ENCODE data around the gene TMEM204. TPM values are rescaled to one million over a fixed set of nuclear protein-coding genes. Genes with fewer than 3 reads are reported as not detected.

TMEM204 gene
- total and polyA plus RNA-seq, 2 donors (not counting 1 experiment from before 2014, with no cell fraction given): 10.9 to 12.4 TPM

DNA sequence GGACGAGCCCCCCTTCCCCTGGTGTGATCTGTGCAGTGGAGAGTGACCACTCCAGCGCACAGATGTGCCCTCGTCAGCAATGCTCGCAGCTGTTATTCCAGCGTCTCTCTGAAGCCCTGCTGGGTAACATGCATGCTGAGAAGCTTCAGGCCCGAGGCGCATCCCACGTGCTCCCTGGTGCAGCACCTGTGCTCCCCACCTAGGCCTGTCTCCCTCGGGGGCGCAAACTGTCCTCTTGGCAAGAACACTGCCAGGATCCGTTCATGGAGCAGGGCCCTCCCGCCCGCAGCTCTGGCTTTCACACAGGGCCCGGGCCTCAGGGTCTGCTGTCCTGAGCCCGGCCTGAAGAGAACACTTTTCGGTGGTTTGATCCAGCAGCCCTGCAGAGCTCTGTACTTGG, 13.0 kb downstream of the TMEM204 start:
- H4K20me1 ChIP-seq (ENCODE audit: control insufficient read depth, extremely low read depth, insufficient read depth, low read length): no peaks in the 10 kb centered on the region
- H3K4me3 ChIP-seq (replicated peaks in 1 of 4; ENCODE audit: control extremely low read depth in 1 of 4, insufficient read depth in 1 of 4, low read depth in 3 of 4, low read length in 4 of 4): no peak overlapping the region
- H3K27me3 ChIP-seq (ENCODE audit: control insufficient read depth, insufficient read depth, low read length): no peaks in the 10 kb centered on the region
- no peak overlapping the region for H3K4me2 ChIP-seq (ENCODE audit: extremely low read depth, insufficient read depth, low read length)
- no peak overlapping the region for H3K9ac ChIP-seq (ENCODE audit: insufficient read depth, low read length)
- no peaks in the 10 kb centered on the region for H3K79me2 ChIP-seq (ENCODE audit: control insufficient read depth, insufficient read depth, low read length)
- peaks cover 22% of the 10 kb centered on the region for H3K4me1 ChIP-seq (ENCODE audit: control insufficient read depth, extremely low read depth, insufficient read depth, low read length)
- peaks cover 10% of the 10 kb centered on the region for H3K36me3 ChIP-seq (ENCODE audit: control insufficient read depth, insufficient read depth, low read length)
- H2AFZ ChIP-seq (ENCODE audit: low read length): no peak overlapping the region
- no peak for TF ChIP-seq EZH2 (IDR thresholded peaks at IDR 0.05; ENCODE audit: low read length, missing control alignments)
- TF ChIP-seq, protein P1, sequence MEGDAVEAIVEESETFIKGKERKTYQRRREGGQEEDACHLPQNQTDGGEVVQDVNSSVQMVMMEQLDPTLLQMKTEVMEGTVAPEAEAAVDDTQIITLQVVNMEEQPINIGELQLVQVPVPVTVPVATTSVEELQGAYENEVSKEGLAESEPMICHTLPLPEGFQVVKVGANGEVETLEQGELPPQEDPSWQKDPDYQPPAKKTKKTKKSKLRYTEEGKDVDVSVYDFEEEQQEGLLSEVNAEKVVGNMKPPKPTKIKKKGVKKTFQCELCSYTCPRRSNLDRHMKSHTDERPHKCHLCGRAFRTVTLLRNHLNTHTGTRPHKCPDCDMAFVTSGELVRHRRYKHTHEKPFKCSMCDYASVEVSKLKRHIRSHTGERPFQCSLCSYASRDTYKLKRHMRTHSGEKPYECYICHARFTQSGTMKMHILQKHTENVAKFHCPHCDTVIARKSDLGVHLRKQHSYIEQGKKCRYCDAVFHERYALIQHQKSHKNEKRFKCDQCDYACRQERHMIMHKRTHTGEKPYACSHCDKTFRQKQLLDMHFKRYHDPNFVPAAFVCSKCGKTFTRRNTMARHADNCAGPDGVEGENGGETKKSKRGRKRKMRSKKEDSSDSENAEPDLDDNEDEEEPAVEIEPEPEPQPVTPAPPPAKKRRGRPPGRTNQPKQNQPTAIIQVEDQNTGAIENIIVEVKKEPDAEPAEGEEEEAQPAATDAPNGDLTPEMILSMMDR (conservative IDR thresholded peaks at IDR 0.05 in 1 of 2, IDR thresholded peaks at IDR 0.05 in 1 of 2; ENCODE audit: low read depth in 1 of 2, low read length in 2 of 2): no peak
- no peak for DNase-seq (ENCODE audit: low read depth in 2 of 2)
- H3K27ac ChIP-seq (ENCODE audit: insufficient read depth, low read length): no peak overlapping the region
- H3K9me3 ChIP-seq (ENCODE audit: control insufficient read depth, insufficient read depth, low read depth, low read length): no peaks in the 10 kb centered on the region

DNA sequence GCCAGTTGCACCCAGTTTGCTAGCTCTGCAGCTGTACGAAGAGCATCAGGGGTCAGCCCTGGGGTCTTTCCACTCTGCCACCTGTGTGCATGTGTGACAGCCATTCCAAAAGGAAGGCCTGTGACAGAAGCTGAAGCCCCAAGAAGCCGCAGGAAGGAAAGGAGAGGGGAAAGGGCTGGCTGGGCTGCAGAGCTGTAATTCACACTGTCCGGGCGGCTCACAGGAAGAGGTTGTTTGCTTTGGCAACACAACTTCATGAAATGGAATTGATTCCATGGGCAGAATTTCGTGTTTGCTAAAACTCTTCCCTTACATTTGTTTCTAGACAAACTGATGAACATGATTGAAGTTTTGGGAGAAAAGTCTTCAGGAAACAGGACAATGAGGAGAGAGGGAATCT, 14.8 kb downstream of the TMEM204 start:
- H3K4me3 ChIP-seq (replicated peaks in 1 of 4; ENCODE audit: control extremely low read depth in 1 of 4, insufficient read depth in 1 of 4, low read depth in 3 of 4, low read length in 4 of 4): no peak overlapping the region
- H3K27ac ChIP-seq (ENCODE audit: insufficient read depth, low read length): no peak overlapping the region
- peak in 1 of 2 donors; percentile 18 for DNase-seq (ENCODE audit: low read depth in 2 of 2)
- H3K4me2 ChIP-seq (ENCODE audit: extremely low read depth, insufficient read depth, low read length): no peak overlapping the region
- no peak overlapping the region for H2AFZ ChIP-seq (ENCODE audit: low read length)
- no peaks in the 10 kb centered on the region for H3K27me3 ChIP-seq (ENCODE audit: control insufficient read depth, insufficient read depth, low read length)
- H3K79me2 ChIP-seq (ENCODE audit: control insufficient read depth, insufficient read depth, low read length): no peaks in the 10 kb centered on the region
- H4K20me1 ChIP-seq (ENCODE audit: control insufficient read depth, extremely low read depth, insufficient read depth, low read length): no peaks in the 10 kb centered on the region
- H3K9ac ChIP-seq (ENCODE audit: insufficient read depth, low read length): no peak overlapping the region
- H3K4me1 ChIP-seq (ENCODE audit: control insufficient read depth, extremely low read depth, insufficient read depth, low read length): peaks cover 18% of the 10 kb centered on the region
- H3K9me3 ChIP-seq (ENCODE audit: control insufficient read depth, insufficient read depth, low read depth, low read length): no peaks in the 10 kb centered on the region
- peaks cover 3% of the 10 kb centered on the region for H3K36me3 ChIP-seq (ENCODE audit: control insufficient read depth, insufficient read depth, low read length)
- TF ChIP-seq, protein P1 (conservative IDR thresholded peaks at IDR 0.05 in 1 of 2, IDR thresholded peaks at IDR 0.05 in 1 of 2; ENCODE audit: low read depth in 1 of 2, low read length in 2 of 2): no peak
- no peak for TF ChIP-seq EZH2 (IDR thresholded peaks at IDR 0.05; ENCODE audit: low read length, missing control alignments)

DNA sequence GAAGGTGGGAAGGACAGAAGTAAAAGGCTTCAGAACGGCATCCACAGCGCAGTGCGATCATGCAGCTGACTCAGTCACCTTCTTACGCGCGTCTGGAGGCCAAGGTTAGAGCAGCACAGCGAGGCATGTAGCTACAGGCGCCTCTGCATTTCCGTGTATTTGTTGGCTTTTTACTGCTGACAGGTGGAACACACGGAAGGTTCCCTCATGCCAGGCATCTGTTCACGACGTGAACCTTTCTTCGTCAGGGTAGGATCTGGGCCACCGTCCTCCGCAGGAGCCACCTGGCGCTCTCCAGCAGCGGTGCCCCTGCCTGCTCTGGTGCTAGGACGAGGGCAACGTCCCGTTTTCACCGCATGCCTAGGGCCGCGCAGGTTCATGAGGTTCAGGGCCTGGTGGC, 15.3 kb downstream of the TMEM204 start:
- Histone ChIP-seq H3K4me3 (replicated peaks in 1 of 4; ENCODE audit: control extremely low read depth in 1 of 4, insufficient read depth in 1 of 4, low read depth in 3 of 4, low read length in 4 of 4) (no peak overlapping the region), H4K20me1 (ENCODE audit: control insufficient read depth, extremely low read depth, insufficient read depth, low read length) (no peaks in the 10 kb centered on the region), H3K27ac (ENCODE audit: insufficient read depth, low read length) (no peak overlapping the region), H3K9me3 (ENCODE audit: control insufficient read depth, insufficient read depth, low read depth, low read length) (no peaks in the 10 kb centered on the region), H3K36me3 (ENCODE audit: control insufficient read depth, insufficient read depth, low read length) (peaks cover 3% of the 10 kb centered on the region), H3K79me2 (ENCODE audit: control insufficient read depth, insufficient read depth, low read length) (no peaks in the 10 kb centered on the region), H3K4me1 (ENCODE audit: control insufficient read depth, extremely low read depth, insufficient read depth, low read length) (peaks cover 13% of the 10 kb centered on the region), H3K27me3 (ENCODE audit: control insufficient read depth, insufficient read depth, low read length) (no peaks in the 10 kb centered on the region), H3K9ac (ENCODE audit: insufficient read depth, low read length) (no peak overlapping the region), H3K4me2 (ENCODE audit: extremely low read depth, insufficient read depth, low read length) (no peak overlapping the region), H2AFZ (ENCODE audit: low read length) (no peak overlapping the region)
- DNase-seq (ENCODE audit: low read depth in 2 of 2): no peak
- no peak for TF ChIP-seq EZH2 (IDR thresholded peaks at IDR 0.05; ENCODE audit: low read length, missing control alignments)
- TF ChIP-seq, protein P1 (conservative IDR thresholded peaks at IDR 0.05 in 1 of 2, IDR thresholded peaks at IDR 0.05 in 1 of 2; ENCODE audit: low read depth in 1 of 2, low read length in 2 of 2): no peak

All from fibroblast of lung (primary cell).